OCI-LY3 (cell line): ENCODE measurements around the gene LRRC4C.

Source experiments
- H2AFZ ChIP-seq: fragments of 200-600, 300-600 bp; shearing (Covaris generic); 2 replicates; pipeline ENCODE4 v1.6.0; 2014; ENCODE audit warnings: antibody characterized with exemption, low read depth, low read length
- H3K27ac ChIP-seq: fragments of 200-600, 300-600 bp; sonication (generic); 2 replicates; pipeline ENCODE4 v1.5.1; 2014; ENCODE audit warnings: mild to moderate bottlenecking, low read length, moderate library complexity, mixed read lengths
- H3K27me3 ChIP-seq: fragments of 200-600, 300-600 bp; sonication (generic); 2 replicates; pipeline ENCODE4 v1.6.1; 2014; ENCODE audit warnings: low read depth, low read length, mixed read lengths
- H3K36me3 ChIP-seq: fragments of 200-600, 300-600 bp; sonication (generic); replicated peaks from 2 replicates; pipeline ENCODE3; 2014; ENCODE audit warnings: low read depth, low read length, mixed read lengths
- H3K4me1 ChIP-seq: fragments of 300-600, 200-600 bp; sonication (generic); 2 replicates; pipeline ENCODE4 v1.6.1; 2014; ENCODE audit warnings: low read length, mixed read lengths
- H3K4me2 ChIP-seq: fragments of 200-600, 300-600 bp; sonication (generic); 2 replicates; pipeline ENCODE4 v1.6.1; 2014; ENCODE audit warnings: low read length, mixed read lengths
- H3K4me3 ChIP-seq: fragments of 300-600, 200-600 bp; sonication (generic); 2 replicates; pipeline ENCODE4 v1.5.1; 2014; ENCODE audit warnings: antibody characterized with exemption, mild to moderate bottlenecking, low read length, moderate library complexity
- H3K79me2 ChIP-seq: fragments of 300-600, 200-600 bp; shearing (Covaris generic); 2 replicates; pipeline ENCODE4 v1.6.1; 2014; ENCODE audit warnings: mild to moderate bottlenecking, low read length, mixed read lengths
- H3K9ac ChIP-seq: fragments of 300-600, 200-600 bp; shearing (Covaris generic); 2 replicates; pipeline ENCODE4 v1.6.0; 2014; ENCODE audit warnings: mild to moderate bottlenecking, low read length, moderate library complexity
- H3K9me3 ChIP-seq: fragments of 200-600, 300-600 bp; shearing (Covaris generic); 2 replicates; pipeline ENCODE4 v1.6.1; 2014; ENCODE audit warnings: low read length, mixed read lengths; ENCODE audit not compliant: insufficient read depth
- H4K20me1 ChIP-seq: fragments of 200-600, 300-600 bp; sonication (generic); 2 replicates; pipeline ENCODE4 v1.6.1; 2016; ENCODE audit warnings: low read length, mixed read lengths; ENCODE audit not compliant: insufficient read depth
- EZH2phosphoT487 ChIP-seq: fragments of 200-600 bp; shearing (Covaris generic); IDR thresholded peaks from 2 replicates; pipeline ENCODE4 v1.6.1; 2018; ENCODE audit warnings: antibody characterized with exemption, mixed run types, low read depth
- TF ChIP-seq, protein P1 (sequence below): fragments of 200-600, 300-600 bp; sonication (generic); IDR thresholded peaks from 2 replicates; pipeline ENCODE4 v1.5.1; 2014; ENCODE audit warnings: antibody characterized with exemption, low read length, low read depth

The LRRC4C gene

DNA sequence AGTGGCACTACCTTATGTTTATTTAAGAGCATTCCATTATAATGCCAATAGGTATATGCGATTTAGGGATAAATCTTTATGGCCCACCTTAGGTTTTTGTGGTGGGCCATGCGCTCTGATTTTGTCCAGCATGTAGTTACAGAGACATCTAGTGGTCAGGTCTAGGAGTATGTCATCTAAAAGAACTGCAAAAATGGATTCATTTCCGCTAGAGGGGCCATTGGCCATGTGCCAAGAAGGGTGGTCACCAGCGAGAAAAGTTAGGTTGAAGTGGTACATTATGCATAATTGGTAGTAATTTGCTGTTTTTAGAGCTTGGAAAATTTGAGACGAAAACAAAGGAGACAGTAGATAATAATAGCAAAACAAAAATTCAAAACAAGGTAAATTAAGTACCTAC lies 27.7 kb downstream of the LRRC4C start:
- Histone ChIP-seq H3K27me3 (no peaks in the 10 kb centered on the region), H3K4me1 (peaks cover 13% of the 10 kb centered on the region), H4K20me1 (no peaks in the 10 kb centered on the region), H3K36me3 (no peaks in the 10 kb centered on the region), H2AFZ (peak overlapping the region; percentile 92), H3K79me2 (no peaks in the 10 kb centered on the region), H3K4me3 (peak overlapping the region; percentile 72), H3K9ac (peak overlapping the region; percentile 51), H3K4me2 (peak overlapping the region; percentile 90), H3K27ac (no peak overlapping the region), H3K9me3 (no peaks in the 10 kb centered on the region)
- TF ChIP-seq, protein P1, sequence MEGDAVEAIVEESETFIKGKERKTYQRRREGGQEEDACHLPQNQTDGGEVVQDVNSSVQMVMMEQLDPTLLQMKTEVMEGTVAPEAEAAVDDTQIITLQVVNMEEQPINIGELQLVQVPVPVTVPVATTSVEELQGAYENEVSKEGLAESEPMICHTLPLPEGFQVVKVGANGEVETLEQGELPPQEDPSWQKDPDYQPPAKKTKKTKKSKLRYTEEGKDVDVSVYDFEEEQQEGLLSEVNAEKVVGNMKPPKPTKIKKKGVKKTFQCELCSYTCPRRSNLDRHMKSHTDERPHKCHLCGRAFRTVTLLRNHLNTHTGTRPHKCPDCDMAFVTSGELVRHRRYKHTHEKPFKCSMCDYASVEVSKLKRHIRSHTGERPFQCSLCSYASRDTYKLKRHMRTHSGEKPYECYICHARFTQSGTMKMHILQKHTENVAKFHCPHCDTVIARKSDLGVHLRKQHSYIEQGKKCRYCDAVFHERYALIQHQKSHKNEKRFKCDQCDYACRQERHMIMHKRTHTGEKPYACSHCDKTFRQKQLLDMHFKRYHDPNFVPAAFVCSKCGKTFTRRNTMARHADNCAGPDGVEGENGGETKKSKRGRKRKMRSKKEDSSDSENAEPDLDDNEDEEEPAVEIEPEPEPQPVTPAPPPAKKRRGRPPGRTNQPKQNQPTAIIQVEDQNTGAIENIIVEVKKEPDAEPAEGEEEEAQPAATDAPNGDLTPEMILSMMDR = peak; percentile 97
- TF ChIP-seq EZH2phosphoT487 = no peak

DNA sequence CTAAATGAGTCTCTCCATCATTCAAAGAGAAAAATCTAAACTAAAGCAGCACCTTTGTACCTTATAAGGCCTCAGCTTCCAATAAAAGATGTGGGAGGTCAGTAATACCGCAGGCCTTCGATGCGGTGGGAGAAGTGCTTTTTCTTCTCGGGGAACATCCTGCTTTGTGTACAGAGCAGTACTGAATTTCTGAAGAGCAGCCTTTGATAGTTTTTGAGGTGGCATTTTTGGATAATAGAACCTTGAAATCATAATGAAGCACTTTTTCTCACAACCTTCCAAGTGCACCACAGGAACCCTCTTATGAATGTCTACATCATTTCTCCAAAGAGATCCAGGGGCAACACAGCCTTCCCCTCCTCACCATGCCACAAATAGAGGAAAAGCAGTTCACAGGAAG lies 39.6 kb downstream of the LRRC4C start:
- Histone ChIP-seq H3K9me3 (no peaks in the 10 kb centered on the region; the same call in 1 of the 2 replicates), H2AFZ (no peak overlapping the region), H3K4me3 (no peak overlapping the region), H3K4me1 (peaks cover 5% of the 10 kb centered on the region), H3K27ac (no peak overlapping the region), H3K4me2 (no peak overlapping the region), H3K27me3 (no peaks in the 10 kb centered on the region), H3K79me2 (no peaks in the 10 kb centered on the region), H3K36me3 (no peaks in the 10 kb centered on the region), H4K20me1 (no peaks in the 10 kb centered on the region), H3K9ac (no peak overlapping the region)
- TF ChIP-seq, protein P1 = no peak
- no peak for TF ChIP-seq EZH2phosphoT487

DNA sequence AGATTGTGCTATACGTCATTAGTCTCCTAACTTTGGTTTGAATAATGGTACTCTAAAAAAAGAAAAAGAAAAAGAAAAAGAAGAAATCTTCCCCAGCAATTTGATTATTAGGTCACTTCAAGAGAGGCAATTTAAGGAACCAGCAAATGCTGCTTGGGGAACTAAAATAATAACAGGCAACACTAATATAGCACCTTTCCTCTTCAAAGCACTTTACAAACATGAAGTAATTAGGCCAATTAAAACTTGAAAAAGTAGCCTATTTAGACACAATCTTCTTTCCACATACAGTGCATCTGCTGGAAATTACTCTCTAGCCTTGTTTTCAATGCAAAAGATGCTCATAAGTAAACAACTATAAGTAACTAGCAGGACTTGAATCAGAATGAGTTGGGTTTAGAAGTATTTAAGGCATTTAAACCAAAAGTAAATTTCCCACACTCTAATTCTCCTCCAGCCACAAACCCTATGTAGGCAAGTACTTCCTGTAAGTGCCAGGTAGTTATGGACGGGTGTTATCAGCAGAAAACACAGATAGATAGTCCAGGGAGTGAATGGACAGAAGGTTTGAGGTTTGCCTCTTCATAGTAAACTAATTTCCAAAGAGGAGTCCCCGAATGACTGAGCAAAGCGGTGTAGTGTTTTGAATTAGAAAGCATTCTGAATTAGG lies 44.5 kb downstream of the LRRC4C start:
- Histone ChIP-seq H2AFZ (no peak overlapping the region), H3K27me3 (no peaks in the 10 kb centered on the region), H3K27ac (no peak overlapping the region), H4K20me1 (no peaks in the 10 kb centered on the region), H3K9me3 (no peaks in the 10 kb centered on the region), H3K36me3 (no peaks in the 10 kb centered on the region), H3K4me2 (peak overlapping the region; percentile 59), H3K9ac (no peak overlapping the region), H3K4me1 (peaks cover 29% of the 10 kb centered on the region), H3K4me3 (no peak overlapping the region), H3K79me2 (no peaks in the 10 kb centered on the region)
- TF ChIP-seq EZH2phosphoT487 = no peak
- TF ChIP-seq, protein P1 = no peak

DNA sequence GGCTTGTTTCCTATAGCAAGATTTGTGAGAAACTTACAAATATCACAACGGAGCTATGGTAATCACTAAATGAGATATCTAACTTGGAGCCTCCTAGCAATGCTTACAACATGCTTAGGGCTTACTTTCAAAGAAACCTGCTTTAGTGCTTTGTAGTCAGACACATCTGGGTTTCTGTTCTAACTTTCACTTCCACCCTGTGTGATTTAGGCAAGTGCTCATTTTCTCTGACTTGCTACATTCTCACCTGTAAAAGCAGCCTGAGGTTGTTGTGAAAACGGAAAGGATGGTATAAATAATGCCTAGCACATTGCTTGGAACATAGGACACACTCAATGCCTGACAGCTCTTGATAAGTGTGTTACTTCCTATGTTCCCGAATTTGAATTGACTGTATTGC lies 45.6 kb downstream of the LRRC4C start:
- Histone ChIP-seq H3K79me2 (no peaks in the 10 kb centered on the region), H3K27me3 (no peaks in the 10 kb centered on the region), H3K4me1 (peaks cover 29% of the 10 kb centered on the region), H3K27ac (peak overlapping the region; percentile 58), H3K9me3 (no peaks in the 10 kb centered on the region), H3K4me3 (peak overlapping the region; percentile 37), H3K36me3 (no peaks in the 10 kb centered on the region), H3K9ac (peak overlapping the region; percentile 26; the same call in 1 of the 2 replicates), H2AFZ (no peak overlapping the region; the same call in 1 of the 2 replicates), H4K20me1 (no peaks in the 10 kb centered on the region), H3K4me2 (peak overlapping the region; percentile 59)
- TF ChIP-seq EZH2phosphoT487 = no peak
- TF ChIP-seq, protein P1 = no peak
